ENCODE results near the gene OGFOD3. TPM values are rescaled to one million over a fixed set of nuclear protein-coding genes. Genes with fewer than 3 reads are reported as not detected.

OGFOD3 gene
- total RNA-seq, 1 donor from 2014 or later = 31.9 TPM

GRCh38 chr17:82446649-82447048, 28.3 kb upstream of the OGFOD3 start:
- DNase-seq (ENCODE audit: low spot score) = no peak

GRCh38 chr17:82446124-82446523, 27.7 kb upstream of the OGFOD3 start:
- no peak for DNase-seq (ENCODE audit: low spot score)

GRCh38 chr17:82445542-82445941, 27.2 kb upstream of the OGFOD3 start:
- DNase-seq (ENCODE audit: low spot score) = no peak

- no peak for DNase-seq (ENCODE audit: low spot score)
Measured at GRCh38 chr17:82444941-82445521, 26.6 kb upstream of the OGFOD3 start.

- DNase-seq (ENCODE audit: low spot score) = no peak
Measured at GRCh38 chr17:82444284-82444893, 26.0 kb upstream of the OGFOD3 start.

- no peak for DNase-seq (ENCODE audit: low spot score)
Measured at GRCh38 chr17:82443465-82444283, 25.3 kb upstream of the OGFOD3 start.

GRCh38 chr17:82442643-82443464, 24.5 kb upstream of the OGFOD3 start:
- DNase-seq (ENCODE audit: low spot score) = no peak

GRCh38 chr17:82441691-82442487, 23.5 kb upstream of the OGFOD3 start:
- no peak for DNase-seq (ENCODE audit: low spot score)

- DNase-seq (ENCODE audit: low spot score) = peak; percentile 64
Measured at GRCh38 chr17:82440991-82441627, 22.7 kb upstream of the OGFOD3 start.

GRCh38 chr17:82440469-82440981, 22.1 kb upstream of the OGFOD3 start:
- DNase-seq (ENCODE audit: low spot score) = no peak

GRCh38 chr17:82439829-82440365, 21.5 kb upstream of the OGFOD3 start:
- DNase-seq (ENCODE audit: low spot score) = no peak

- DNase-seq (ENCODE audit: low spot score) = no peak
Measured at GRCh38 chr17:82439194-82439828, 20.9 kb upstream of the OGFOD3 start.

GRCh38 chr17:82438401-82439193, 20.2 kb upstream of the OGFOD3 start:
- DNase-seq (ENCODE audit: low spot score) = no peak

GRCh38 chr17:82437325-82437668, 18.9 kb upstream of the OGFOD3 start:
- DNase-seq (ENCODE audit: low spot score) = no peak

- DNase-seq (ENCODE audit: low spot score) = no peak
Measured at GRCh38 chr17:82436601-82437324, 18.4 kb upstream of the OGFOD3 start.

- DNase-seq (ENCODE audit: low spot score) = no peak
Measured at GRCh38 chr17:82435601-82436583, 17.5 kb upstream of the OGFOD3 start.

GRCh38 chr17:82435103-82435502, 16.7 kb upstream of the OGFOD3 start:
- no peak for DNase-seq (ENCODE audit: low spot score)

Data from ureter (tissue), 1 donor.